ENCODE data around the gene EREG. TPM values are rescaled to one million over a fixed set of nuclear protein-coding genes. Genes with fewer than 3 reads are reported as not detected.
A peak's percentile ranks its signal among the peaks of the same experiment; 100 is the strongest.

The EREG gene
- total and polyA plus RNA-seq, 9 of the 15 experiments (the other 6 are each of a cell fraction or from before 2014, with no cell fraction given) = 0.97 to 7.3 (median 2.5) TPM

GRCh38 chr4:74374128-74374527 is 9.2 kb downstream of the EREG start:
- ATAC-seq = no peak
- H3K27ac ChIP-seq (ENCODE audit: extremely low read depth, low read depth, low read length) = no peak overlapping the region
- no peaks in the 10 kb centered on the region for H3K9me1 ChIP-seq (ENCODE audit: control insufficient read depth, insufficient read depth, low read length)
- no peak overlapping the region for H3K9ac ChIP-seq (ENCODE audit: insufficient read depth in 1 of 2, low read depth in 2 of 2, low read length in 2 of 2)
- H3K9me3 ChIP-seq (replicated peaks; ENCODE audit: control insufficient read depth, insufficient read depth, low read depth, low read length) = no peaks in the 10 kb centered on the region; the same call in 1 of the 2 replicates
- ChIA-PET CTCF (ENCODE audit: low intra/inter-chr PET ratio) (no interaction called here), POLR2A (no interaction called here)
- H3K79me2 ChIP-seq (ENCODE audit: control insufficient read depth, insufficient read depth, low read length) = peaks cover 68% of the 10 kb centered on the region
- BruUV-seq (replicated peaks) = no TSS peak
- H3K27me3 ChIP-seq (ENCODE audit: control insufficient read depth in 2 of 2, insufficient read depth in 2 of 2, low read length in 2 of 2) = no peaks in the 10 kb centered on the region
- TF ChIP-seq KDM2B (CRISPR knock-in tag; IDR thresholded peaks at IDR 0.05) (no peak), ZNF316 (IDR thresholded peaks at IDR 0.05) (peak; percentile 54), HDGF (IDR thresholded peaks at IDR 0.05) (no peak), MTF1 (CRISPR knock-in tag; IDR thresholded peaks at IDR 0.05; ENCODE audit: borderline replicate concordance) (no peak), FOXJ3 (CRISPR knock-in tag; IDR thresholded peaks at IDR 0.05) (no peak), ZNF311 (CRISPR knock-in tag; IDR thresholded peaks at IDR 0.05) (no peak), POLR2G (IDR thresholded peaks at IDR 0.05; ENCODE audit: low read depth, low read length) (0 out of 2 replicates have a peak, but pooled peaks have one; percentile 1), RBM14 (IDR thresholded peaks at IDR 0.05; ENCODE audit: borderline replicate concordance, insufficient read depth, low read depth, low read length) (no peak), ARID1B (IDR thresholded peaks at IDR 0.05) (no peak), RBM22 (IDR thresholded peaks at IDR 0.05; ENCODE audit: low read depth, low read length, poor library complexity, severe bottlenecking) (no peak), GMEB1 (CRISPR knock-in tag; IDR thresholded peaks at IDR 0.05) (no peak), MECOM (CRISPR knock-in tag; IDR thresholded peaks at IDR 0.05) (no peak), ZNF551 (CRISPR knock-in tag; IDR thresholded peaks at IDR 0.05) (no peak), L3MBTL2 (IDR thresholded peaks at IDR 0.05) (no peak)
- H4K20me1 ChIP-seq (replicated peaks; ENCODE audit: control insufficient read depth, insufficient read depth, low read length) = no peaks in the 10 kb centered on the region
- peaks cover 0 to 17% of the 10 kb centered on the region in 2 experiments; a peak in 3 of 5 replicates for H3K4me1 ChIP-seq (replicated peaks in 1 of 2; ENCODE audit: control insufficient read depth in 2 of 2, insufficient read depth in 2 of 2, low read length in 2 of 2)
- no peak overlapping the region for H3K4me3 ChIP-seq
- peaks cover 21% of the 10 kb centered on the region; the same call in 2 of the 3 replicates for H3K36me3 ChIP-seq (ENCODE audit: control insufficient read depth, insufficient read depth, low read length)
- in situ Hi-C loops (cut with MboI) (loop anchor here (10.0 kb wide), 1 partner anchor 161 kb away; no protein-coding TSS in a partner anchor), intact Hi-C loops (cut with micrococcal nuclease) (loop anchor here (10.0 kb wide), 1 partner anchor 149 kb away; no protein-coding TSS in a partner anchor)
- WGBS (ENCODE audit: insufficient coverage, low coverage, missing lambda C conversion rate) = 67% methylated on average over 1 of the region's 1 CpG
- FAIRE-seq = no peak
- no peak for DNase-seq (ENCODE audit: extremely low read depth in 1 of 4, low spot score in 3 of 4)
- H2AFZ ChIP-seq (ENCODE audit: low read depth, low read length) = no peak overlapping the region
- no peak overlapping the region for H3K4me2 ChIP-seq (ENCODE audit: insufficient read depth, low read length)

All from K562 (cell line).